ENCODE results near the gene DPEP3.

The DPEP3 gene

DNA sequence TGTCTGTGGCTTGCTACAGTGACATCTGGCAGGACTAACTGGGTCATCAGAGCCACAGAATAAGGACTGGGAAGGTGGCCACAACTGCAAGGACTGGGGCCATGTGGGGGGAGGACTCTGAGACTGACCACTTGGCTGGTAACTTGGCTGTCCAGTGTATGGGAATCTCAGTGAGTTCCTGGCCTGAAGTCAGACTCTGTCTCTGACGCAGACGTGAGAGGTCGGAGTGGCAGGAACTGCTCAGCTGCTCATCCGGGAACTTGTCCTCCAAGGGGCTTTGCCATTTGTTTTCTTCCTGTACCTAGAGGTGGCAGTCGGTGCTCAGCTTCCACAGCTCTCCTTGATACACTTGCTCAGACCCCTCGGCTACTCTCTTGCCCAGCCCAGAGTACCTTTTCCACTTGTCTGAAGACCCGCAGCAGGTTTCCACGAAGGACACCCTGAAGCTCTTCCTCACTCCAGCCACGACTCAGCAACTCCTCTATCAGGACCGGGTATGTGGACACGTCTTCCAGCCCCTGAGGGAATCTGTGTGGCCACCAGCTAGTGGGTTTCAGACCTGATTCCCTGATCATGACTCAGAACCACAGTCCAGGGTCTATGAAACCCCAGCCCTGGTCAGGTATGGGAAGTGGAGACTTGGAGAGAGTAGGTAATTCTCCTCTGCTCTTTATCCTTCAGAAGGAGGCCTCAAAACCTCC is 7.3 kb upstream of the DPEP3 start:
- no peak for TF ChIP-seq YY1 (IDR thresholded peaks at IDR 0.05; ENCODE audit: low read depth)
- TF ChIP-seq RAD21 (IDR thresholded peaks at IDR 0.05; ENCODE audit: low read depth), result no peak
- TF ChIP-seq NFIC (IDR thresholded peaks at IDR 0.05), result no peak
- no peak for TF ChIP-seq FOXM1 (IDR thresholded peaks at IDR 0.05; ENCODE audit: borderline replicate concordance, low read depth)
- TF ChIP-seq CEBPB (IDR thresholded peaks at IDR 0.05), result no peak
- TF ChIP-seq TEAD4 (IDR thresholded peaks at IDR 0.05), result no peak
- TF ChIP-seq, protein P1, sequence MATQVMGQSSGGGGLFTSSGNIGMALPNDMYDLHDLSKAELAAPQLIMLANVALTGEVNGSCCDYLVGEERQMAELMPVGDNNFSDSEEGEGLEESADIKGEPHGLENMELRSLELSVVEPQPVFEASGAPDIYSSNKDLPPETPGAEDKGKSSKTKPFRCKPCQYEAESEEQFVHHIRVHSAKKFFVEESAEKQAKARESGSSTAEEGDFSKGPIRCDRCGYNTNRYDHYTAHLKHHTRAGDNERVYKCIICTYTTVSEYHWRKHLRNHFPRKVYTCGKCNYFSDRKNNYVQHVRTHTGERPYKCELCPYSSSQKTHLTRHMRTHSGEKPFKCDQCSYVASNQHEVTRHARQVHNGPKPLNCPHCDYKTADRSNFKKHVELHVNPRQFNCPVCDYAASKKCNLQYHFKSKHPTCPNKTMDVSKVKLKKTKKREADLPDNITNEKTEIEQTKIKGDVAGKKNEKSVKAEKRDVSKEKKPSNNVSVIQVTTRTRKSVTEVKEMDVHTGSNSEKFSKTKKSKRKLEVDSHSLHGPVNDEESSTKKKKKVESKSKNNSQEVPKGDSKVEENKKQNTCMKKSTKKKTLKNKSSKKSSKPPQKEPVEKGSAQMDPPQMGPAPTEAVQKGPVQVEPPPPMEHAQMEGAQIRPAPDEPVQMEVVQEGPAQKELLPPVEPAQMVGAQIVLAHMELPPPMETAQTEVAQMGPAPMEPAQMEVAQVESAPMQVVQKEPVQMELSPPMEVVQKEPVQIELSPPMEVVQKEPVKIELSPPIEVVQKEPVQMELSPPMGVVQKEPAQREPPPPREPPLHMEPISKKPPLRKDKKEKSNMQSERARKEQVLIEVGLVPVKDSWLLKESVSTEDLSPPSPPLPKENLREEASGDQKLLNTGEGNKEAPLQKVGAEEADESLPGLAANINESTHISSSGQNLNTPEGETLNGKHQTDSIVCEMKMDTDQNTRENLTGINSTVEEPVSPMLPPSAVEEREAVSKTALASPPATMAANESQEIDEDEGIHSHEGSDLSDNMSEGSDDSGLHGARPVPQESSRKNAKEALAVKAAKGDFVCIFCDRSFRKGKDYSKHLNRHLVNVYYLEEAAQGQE (IDR thresholded peaks at IDR 0.05; ENCODE audit: low read depth), result no peak
- no peak for TF ChIP-seq CREB1 (IDR thresholded peaks at IDR 0.05; ENCODE audit: low read depth)
- no peak for TF ChIP-seq TCF12 (IDR thresholded peaks at IDR 0.05; ENCODE audit: low read depth)
- TF ChIP-seq, protein P2, sequence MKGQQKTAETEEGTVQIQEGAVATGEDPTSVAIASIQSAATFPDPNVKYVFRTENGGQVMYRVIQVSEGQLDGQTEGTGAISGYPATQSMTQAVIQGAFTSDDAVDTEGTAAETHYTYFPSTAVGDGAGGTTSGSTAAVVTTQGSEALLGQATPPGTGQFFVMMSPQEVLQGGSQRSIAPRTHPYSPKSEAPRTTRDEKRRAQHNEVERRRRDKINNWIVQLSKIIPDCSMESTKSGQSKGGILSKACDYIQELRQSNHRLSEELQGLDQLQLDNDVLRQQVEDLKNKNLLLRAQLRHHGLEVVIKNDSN (IDR thresholded peaks at IDR 0.05), result no peak
- no peak for TF ChIP-seq EGR1 (IDR thresholded peaks at IDR 0.05)
- TF ChIP-seq, protein P3, sequence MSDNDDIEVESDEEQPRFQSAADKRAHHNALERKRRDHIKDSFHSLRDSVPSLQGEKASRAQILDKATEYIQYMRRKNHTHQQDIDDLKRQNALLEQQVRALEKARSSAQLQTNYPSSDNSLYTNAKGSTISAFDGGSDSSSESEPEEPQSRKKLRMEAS (IDR thresholded peaks at IDR 0.05), result no peak
- no peak for TF ChIP-seq TAF1 (IDR thresholded peaks at IDR 0.05; ENCODE audit: low read depth)
- TF ChIP-seq ZBTB7A (IDR thresholded peaks at IDR 0.05; ENCODE audit: low read depth), result no peak
- no peak for TF ChIP-seq EP300 (IDR thresholded peaks at IDR 0.05; ENCODE audit: borderline replicate concordance)

DNA sequence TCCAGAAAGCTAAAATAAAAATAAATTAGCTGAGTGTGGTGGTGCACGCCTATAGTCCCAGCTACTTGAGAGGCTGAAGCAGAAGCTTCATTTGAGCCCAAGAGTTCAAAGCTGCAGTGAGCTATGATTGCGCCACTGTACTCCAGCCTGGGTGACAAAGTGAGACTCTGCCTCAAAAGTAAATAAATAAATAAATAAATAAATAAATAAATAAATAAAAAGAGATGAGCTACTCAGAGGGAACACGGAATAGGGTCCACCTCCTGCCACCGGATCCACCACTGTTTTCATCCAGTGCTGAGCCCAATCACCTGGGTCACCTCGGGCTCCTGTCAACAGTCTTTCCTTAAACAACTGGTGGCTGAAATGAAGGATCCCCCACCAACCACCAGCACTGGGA is 6.7 kb upstream of the DPEP3 start:
- no peak for TF ChIP-seq NFIC (IDR thresholded peaks at IDR 0.05)
- TF ChIP-seq TEAD4 (IDR thresholded peaks at IDR 0.05), result no peak
- TF ChIP-seq CREB1 (IDR thresholded peaks at IDR 0.05; ENCODE audit: low read depth), result no peak
- TF ChIP-seq, protein P3 (IDR thresholded peaks at IDR 0.05), result no peak
- TF ChIP-seq, protein P1 (IDR thresholded peaks at IDR 0.05; ENCODE audit: low read depth), result no peak
- no peak for TF ChIP-seq EP300 (IDR thresholded peaks at IDR 0.05; ENCODE audit: borderline replicate concordance)
- TF ChIP-seq, protein P2 (IDR thresholded peaks at IDR 0.05), result no peak
- no peak for TF ChIP-seq EGR1 (IDR thresholded peaks at IDR 0.05)
- TF ChIP-seq YY1 (IDR thresholded peaks at IDR 0.05; ENCODE audit: low read depth), result no peak
- no peak for TF ChIP-seq CEBPB (IDR thresholded peaks at IDR 0.05)
- TF ChIP-seq TAF1 (IDR thresholded peaks at IDR 0.05; ENCODE audit: low read depth), result no peak
- TF ChIP-seq RAD21 (IDR thresholded peaks at IDR 0.05; ENCODE audit: low read depth), result no peak
- no peak for TF ChIP-seq TCF12 (IDR thresholded peaks at IDR 0.05; ENCODE audit: low read depth)
- no peak for TF ChIP-seq FOXM1 (IDR thresholded peaks at IDR 0.05; ENCODE audit: borderline replicate concordance, low read depth)
- no peak for TF ChIP-seq ZBTB7A (IDR thresholded peaks at IDR 0.05; ENCODE audit: low read depth)

DNA sequence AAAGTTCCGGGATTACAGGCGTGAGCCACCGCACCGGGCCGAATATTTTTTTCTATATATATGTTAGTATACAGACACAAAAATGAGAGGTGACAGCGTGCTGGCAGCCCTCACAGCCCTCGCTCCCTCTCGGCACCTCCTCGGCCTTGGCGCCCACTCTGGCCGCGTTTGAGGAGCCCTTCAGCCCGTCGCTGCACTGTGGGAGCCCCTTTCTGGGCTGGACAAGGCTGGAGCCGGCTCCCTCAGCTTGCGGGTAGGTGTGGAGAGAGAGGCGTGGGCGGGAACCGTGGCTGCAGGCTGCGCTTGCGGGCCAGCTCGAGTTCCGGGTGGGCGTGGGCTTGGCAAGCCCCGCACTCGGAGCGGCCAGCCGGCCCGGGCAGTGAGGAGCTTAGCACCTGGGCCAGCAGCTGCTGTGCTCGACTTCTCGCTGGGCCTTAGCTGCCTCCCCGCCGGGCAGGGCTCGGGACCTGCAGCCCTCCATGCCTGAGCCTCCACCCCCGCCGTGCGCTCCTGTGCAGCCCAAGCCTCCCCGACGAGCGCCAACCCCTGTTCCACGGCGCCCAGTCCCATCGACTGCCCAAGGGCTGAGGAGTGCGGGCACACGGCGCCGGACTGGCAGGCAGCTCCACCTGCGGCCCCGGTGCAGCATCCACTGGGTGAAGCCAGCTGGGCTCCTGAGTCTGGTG is 1.9 kb upstream of the DPEP3 start:
- no peak for TF ChIP-seq EGR1 (IDR thresholded peaks at IDR 0.05)
- no peak for TF ChIP-seq TEAD4 (IDR thresholded peaks at IDR 0.05)
- no peak for TF ChIP-seq TCF12 (IDR thresholded peaks at IDR 0.05; ENCODE audit: low read depth)
- no peak for TF ChIP-seq CEBPB (IDR thresholded peaks at IDR 0.05)
- TF ChIP-seq CREB1 (IDR thresholded peaks at IDR 0.05; ENCODE audit: low read depth), result no peak
- TF ChIP-seq ZBTB7A (IDR thresholded peaks at IDR 0.05; ENCODE audit: low read depth), result no peak
- no peak for TF ChIP-seq NFIC (IDR thresholded peaks at IDR 0.05)
- TF ChIP-seq YY1 (IDR thresholded peaks at IDR 0.05; ENCODE audit: low read depth), result no peak
- TF ChIP-seq EP300 (IDR thresholded peaks at IDR 0.05; ENCODE audit: borderline replicate concordance), result no peak
- TF ChIP-seq TAF1 (IDR thresholded peaks at IDR 0.05; ENCODE audit: low read depth), result no peak
- TF ChIP-seq, protein P3 (IDR thresholded peaks at IDR 0.05), result no peak
- TF ChIP-seq RAD21 (IDR thresholded peaks at IDR 0.05; ENCODE audit: low read depth), result no peak
- TF ChIP-seq, protein P2 (IDR thresholded peaks at IDR 0.05), result no peak
- TF ChIP-seq, protein P1 (IDR thresholded peaks at IDR 0.05; ENCODE audit: low read depth), result no peak
- no peak for TF ChIP-seq FOXM1 (IDR thresholded peaks at IDR 0.05; ENCODE audit: borderline replicate concordance, low read depth)

All from Ishikawa (cell line).